GM19043 (cell line): ENCODE data around the gene FUS.
"Not testable (repeated sequence)": the region's sequence is repeated elsewhere in the genome, so short reads cannot be mapped to it uniquely, and the experiment has no call there.

Experiments
- ATAC-seq: cut with Tn5 transposase; IDR thresholded peaks from one replicate; pipeline ENCODE4 v1.9.1; 2021; ENCODE audit warnings: low read depth; ENCODE audit not compliant: unreplicated experiment

Gene FUS

GRCh38 chr16:31143011-31143693 lies 36.8 kb upstream of the FUS start:
- ATAC-seq = no peak

DNA sequence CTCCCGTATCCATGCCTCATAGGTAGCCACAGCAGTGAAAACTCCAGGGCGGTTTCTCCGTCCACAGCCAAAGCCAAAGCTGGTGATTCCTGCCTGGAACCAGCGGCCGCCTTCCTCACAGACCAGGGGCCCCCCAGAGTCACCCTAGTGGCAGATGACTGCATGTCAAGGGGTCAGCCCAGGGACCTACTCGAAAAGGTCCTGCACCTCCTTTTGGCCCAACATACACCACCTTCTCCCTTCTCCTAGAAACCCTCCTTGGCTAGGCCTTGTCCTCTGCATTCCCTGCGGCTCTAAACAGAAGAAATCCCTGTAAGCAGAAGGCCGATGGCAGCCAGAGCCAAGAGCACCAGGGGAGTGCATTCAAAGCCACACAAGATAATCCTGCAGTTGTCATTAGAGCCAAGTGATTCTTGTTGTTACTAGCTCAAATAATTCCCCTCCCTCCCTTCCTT lies 36.2 kb upstream of the FUS start:
- ATAC-seq = no peak

GRCh38 chr16:31144418-31144817 lies 35.5 kb upstream of the FUS start:
- ATAC-seq = not testable (repeated sequence)

DNA sequence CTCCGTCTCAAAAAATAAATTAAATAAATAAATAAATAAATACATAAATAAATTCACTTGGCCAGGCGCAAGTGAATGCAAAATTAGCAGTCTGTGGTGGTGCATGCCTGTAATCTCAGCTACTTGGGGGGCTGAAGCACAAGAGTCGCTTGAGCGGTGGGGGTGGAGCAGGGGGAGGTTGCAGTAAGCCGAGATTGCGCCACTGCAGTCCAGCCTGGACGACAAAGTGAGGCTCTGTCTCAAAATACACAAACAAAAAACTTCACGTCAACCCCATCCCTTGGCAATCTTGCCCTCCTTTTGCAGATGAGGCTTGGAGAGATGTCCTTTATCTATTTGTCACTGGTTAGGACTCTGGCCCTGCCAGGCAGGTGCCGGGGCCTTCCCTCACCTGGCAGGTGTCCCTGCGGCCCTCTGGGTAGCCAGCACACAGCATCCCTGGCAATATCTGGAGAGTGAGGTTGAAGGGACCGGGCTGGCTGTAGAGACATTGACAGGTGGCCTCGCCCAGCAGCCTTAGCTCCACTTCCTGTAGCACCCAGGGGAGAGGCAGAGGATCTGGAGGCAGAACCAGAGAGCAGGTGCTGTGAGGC lies 34.4 kb upstream of the FUS start:
- no peak for ATAC-seq

DNA sequence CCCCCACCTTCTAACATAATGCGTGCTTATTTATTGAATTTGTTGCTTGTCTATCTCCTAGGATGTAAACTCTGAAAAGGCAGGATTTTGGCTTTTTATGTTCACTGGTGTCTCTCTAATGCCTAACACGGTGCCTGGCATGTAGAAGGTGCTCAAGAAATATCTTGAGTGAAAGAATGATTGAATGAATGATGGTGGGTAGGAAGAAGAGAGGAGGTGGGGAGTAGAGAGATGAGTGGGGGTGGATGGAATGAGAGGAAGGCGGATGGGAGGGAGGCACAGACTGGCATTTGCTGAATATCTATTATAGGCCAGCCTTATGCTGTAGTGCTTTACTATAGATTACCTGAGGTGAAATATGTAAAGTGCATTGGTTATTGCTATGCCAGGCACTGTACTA lies 32.4 kb upstream of the FUS start:
- no peak for ATAC-seq

GRCh38 chr16:31148281-31148728 lies 31.6 kb upstream of the FUS start:
- no peak for ATAC-seq

DNA sequence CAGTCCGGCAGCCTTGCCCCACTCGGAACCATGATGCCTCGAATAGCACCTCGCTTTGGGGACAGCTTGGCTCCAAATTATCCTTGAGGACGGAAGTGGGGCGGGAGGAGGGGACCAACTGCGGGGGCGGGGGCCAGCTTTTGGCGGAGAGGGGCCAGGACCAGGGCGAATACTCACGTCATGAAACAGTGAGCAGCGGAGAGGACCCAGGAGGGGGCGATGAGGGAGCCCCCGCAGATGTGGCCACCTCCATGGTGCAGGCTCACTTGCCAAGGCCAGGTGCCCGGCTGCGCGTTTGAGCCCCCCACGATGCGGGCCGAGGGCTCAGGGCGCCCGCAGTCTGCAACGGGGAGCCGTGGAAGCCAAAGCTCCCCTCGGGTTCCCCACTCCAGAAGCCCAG lies 31.0 kb upstream of the FUS start:
- no peak for ATAC-seq

DNA sequence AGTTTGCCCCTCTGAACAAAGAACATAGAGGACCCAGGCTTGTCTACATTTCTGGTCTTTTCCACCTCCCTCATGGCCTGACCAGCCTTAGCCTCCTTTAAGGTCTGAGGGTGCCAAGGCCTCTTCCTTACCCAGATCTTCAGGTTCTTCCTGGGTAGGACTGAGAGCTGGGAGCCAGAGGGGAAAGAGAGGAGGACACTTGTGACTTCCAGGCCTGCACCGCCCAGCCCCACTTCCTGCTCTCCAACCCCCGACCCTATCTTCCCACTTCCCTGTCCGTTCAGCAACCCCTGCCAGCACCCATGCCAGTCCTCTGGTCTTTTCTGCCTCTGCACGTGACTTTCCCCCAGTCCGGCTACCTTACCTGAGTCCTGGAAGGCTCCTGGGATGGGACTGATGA lies 30.6 kb upstream of the FUS start:
- ATAC-seq = no peak

DNA sequence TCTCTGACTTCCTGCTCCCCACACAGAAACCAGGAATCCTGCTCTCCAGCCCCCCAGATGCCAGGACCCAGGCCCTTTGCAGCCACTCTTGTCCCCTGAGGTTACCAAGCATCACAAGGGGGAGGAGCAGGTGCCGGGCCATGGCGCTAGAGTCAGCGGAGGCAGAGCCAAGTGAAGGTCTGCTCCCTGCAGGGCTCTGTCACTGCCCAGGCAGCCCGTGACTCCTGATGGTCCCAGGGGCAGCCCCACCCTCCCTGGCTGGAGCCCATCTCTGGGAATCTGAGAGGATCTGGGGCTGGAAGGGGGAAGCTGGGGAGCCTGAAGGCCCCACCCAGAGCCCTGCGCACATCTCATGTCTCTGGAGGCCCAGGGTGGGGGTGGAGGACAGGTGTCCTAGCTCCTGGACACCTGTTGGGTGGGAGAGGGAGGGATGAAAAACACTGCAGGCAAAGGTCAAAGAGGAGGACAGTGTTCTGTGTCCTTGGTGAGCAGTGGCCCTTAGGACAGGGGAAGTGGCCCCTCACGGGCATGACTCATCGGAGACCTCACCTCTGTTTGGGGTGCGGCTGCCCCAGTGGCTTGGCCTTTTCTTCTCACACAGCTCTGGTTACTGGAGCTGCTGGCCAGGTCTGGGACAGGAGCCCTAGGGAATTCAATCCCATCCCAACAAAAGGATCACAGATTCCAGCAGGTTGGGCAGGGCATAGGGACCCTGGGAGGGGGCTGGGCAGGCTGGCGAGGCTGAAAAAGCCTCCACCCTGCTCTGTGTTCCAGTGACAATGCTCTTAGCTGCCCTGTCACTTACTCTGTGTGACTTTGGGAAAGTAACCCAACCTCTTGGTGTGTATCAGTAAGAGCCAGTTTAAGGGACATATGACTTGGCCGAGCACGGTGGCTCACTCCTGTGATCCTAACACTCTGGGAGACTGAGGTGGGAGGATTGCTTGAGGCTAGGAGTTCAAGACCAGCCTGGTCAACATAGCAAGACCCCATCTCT lies 29.7 kb upstream of the FUS start, which contains the start of gene PRSS36:
TSS of gene PRSS36 (minus strand) at position 173 of the 997 bp plus-strand sequence. CDS start at position 142, 31 bp downstream.
- no peak for ATAC-seq

DNA sequence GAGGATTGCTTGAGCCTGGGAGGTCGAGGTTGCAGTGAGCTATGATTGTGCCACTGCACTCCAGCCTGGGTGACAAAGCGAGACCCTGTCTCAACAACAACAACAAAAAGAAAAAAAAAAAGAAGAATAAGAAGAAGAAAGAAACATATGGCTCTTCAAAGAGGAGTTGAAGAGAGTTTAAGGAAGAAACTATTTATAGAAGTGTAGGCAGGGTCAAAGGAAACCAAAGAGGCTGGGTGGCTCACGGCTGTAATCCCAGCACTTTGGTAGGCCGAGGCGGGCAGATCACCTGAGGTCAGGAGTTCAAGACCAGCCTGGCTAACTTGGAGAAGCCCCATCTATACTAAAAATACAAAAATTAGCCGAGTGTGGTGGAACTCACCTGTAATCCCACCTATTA lies 29.0 kb upstream of the FUS start:
- ATAC-seq = not testable (repeated sequence)

DNA sequence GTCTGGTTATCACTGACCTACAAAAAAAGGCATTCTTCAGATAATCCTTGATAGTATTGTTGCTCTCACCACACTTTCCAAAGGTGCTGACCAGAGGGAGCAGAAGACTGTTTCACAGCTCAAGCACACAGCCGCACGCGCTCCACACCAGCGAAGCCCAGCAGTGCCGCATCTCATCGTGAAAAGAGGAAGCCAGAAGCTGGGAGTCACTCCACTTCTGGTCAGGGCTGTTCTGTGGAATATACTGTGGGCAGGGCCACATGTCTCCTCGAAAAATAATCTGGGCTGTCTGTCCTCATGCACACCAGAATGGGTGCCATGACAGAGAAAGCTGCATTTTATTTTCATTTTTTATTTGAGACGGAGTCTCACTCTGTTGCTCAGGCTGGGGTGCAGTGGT lies 22.8 kb upstream of the FUS start:
- ATAC-seq = no peak

DNA sequence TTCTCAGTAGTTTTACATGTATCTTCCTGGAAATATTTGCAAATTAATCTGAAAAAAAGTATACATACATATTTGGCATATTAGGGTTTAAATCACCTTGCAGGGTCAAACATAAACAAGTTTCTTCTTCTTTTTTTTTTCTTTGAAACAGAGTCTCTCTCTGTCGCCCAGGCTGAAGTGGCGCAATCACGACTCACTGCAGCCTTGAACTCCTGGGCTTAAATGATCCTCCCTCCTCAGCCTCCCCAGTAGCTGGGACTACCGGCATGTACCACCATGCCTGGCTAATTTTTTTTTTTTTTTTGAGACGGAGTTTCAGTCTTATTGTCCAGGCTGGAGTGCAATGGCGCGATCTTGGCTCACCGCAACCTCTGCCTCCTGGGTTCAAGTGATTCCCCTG lies 12.6 kb upstream of the FUS start:
- ATAC-seq = no peak

DNA sequence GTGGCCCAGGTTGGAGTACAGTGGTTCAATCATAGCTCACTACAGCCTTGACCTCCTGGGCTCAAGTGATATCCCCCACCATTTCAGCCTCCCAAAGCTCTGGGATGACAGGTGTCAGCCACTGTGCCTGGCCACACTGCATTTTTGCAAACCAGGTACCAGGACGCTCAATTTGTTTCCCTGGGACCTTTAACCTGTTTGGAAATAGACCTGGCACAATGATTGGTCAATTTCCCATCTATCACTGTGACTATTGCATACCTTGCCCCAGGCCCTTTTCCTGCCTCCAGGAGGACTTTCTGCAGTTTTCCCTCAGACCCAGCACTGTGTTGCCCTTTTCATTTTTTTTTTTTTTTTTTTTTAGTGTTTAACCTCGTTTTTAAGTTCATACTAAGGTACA lies 11.1 kb upstream of the FUS start:
- ATAC-seq = no peak

DNA sequence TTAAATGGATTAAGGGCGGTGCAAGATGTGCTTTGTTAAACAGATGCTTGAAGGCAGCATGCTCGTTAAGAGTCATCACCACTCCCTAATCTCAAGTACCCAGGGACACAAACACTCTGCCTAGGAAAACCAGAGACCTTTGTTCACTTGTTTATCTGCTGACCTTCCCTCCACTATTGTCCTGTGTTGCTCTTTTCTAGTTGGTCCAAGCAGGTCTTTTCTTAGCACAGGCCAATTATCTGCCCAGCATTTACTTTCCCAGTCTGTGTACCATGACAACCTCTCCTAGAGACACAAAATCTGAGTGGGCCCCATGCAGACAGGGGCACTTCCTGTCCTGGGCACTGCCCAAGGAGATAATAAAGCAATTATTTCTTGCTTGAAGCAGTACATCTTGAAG lies 9.9 kb upstream of the FUS start:
- ATAC-seq = not testable (repeated sequence)

DNA sequence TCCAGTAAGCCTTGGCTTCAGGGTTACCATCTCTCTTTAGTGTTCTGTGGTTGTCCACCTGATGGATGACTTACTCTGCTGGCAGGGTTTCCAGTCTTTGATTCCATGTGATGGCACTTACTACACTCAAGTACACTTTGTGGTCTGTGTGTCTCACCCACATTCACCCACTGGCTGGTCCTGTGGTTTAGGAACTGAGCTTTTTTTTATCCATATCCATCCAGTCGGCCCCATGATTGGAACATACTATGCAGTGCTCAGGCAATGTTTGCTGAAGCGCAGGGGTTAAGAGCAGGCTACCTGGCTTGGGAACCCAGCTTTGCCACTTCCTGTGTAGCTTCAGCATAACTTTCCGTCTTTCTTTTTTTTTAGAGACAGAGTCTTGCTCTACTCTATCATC lies 2.8 kb upstream of the FUS start:
- ATAC-seq = no peak

GRCh38 chr16:31179219-31179746 lies 656 bp upstream of the FUS start:
- ATAC-seq = peak; percentile 1

GRCh38 chr16:31181102-31181830 lies 1.3 kb downstream of the FUS start:
- no peak for ATAC-seq

DNA sequence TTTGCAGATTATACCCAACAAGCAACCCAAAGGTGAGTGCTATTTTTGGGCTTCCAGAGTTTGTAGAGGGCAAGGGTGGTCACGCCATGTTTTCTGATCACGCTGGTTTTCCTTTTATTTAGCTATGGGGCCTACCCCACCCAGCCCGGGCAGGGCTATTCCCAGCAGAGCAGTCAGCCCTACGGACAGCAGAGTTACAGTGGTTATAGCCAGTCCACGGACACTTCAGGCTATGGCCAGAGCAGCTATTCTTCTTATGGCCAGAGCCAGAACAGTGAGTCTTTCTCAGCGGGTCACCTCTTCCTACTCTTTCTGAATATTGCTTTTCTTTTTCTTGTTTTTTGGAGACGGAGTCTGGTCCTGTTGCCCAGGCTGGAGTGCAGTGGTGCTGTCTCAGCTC lies 2.5 kb downstream of the FUS start:
- ATAC-seq = no peak

- ATAC-seq = no peak
Measured at GRCh38 chr16:31183432-31184428, 3.8 kb downstream of the FUS start.
